ENCODE results near the gene IL31RA.
"Not testable (repeated sequence)": the region's sequence is repeated elsewhere in the genome, so short reads cannot be mapped to it uniquely, and the experiment has no call there.

DNA sequence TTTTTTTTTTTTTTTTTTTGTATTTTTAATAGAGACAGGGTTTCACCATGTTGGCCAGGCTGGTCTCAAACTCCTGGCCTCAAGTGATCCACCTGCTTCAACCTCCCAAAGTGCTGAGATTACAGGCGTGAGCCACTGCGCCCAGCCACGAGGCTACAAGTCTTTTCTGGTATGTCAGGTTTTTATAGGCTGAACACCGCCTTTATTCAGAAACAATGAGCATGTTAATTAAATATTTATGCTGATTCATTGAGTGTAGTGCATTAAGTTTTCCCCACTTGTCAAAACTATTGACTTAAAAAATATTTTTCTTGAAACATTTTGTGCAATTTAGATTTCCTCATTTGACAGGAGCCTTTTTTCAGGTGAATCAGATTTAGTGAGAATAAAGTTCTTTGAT is 35.2 kb upstream of the IL31RA start:
- TF ChIP-seq, protein P1, sequence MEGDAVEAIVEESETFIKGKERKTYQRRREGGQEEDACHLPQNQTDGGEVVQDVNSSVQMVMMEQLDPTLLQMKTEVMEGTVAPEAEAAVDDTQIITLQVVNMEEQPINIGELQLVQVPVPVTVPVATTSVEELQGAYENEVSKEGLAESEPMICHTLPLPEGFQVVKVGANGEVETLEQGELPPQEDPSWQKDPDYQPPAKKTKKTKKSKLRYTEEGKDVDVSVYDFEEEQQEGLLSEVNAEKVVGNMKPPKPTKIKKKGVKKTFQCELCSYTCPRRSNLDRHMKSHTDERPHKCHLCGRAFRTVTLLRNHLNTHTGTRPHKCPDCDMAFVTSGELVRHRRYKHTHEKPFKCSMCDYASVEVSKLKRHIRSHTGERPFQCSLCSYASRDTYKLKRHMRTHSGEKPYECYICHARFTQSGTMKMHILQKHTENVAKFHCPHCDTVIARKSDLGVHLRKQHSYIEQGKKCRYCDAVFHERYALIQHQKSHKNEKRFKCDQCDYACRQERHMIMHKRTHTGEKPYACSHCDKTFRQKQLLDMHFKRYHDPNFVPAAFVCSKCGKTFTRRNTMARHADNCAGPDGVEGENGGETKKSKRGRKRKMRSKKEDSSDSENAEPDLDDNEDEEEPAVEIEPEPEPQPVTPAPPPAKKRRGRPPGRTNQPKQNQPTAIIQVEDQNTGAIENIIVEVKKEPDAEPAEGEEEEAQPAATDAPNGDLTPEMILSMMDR (IDR thresholded peaks at IDR 0.05; ENCODE audit: insufficient read depth, low read length, poor library complexity, severe bottlenecking) = not testable (repeated sequence)
- TF ChIP-seq EZH2phosphoT487 (conservative IDR thresholded peaks at IDR 0.05; ENCODE audit: low read length) = not testable (repeated sequence)

Measured in SU-DHL-6 (cell line).